Stimulated activated CD4-positive, alpha-beta T cell treated with anti-CD3 and anti-CD28 coated beads, Interleukin-1b, Interleukin-23, amount 100 ng/mL, for 24 hours (primary cell): ENCODE results near the gene PARD3B.

Source experiments
- DNase-seq, 4 experiments: peaks; one replicate each; pipeline ENCODE4 v3.0.0-alpha.2; 2020; ENCODE audit warnings: low read depth in 4 of 4, low spot score in 1 of 4

The PARD3B gene

GRCh38 chr2:205370726-205371125, 825.5 kb downstream of the PARD3B start:
- no peak for DNase-seq

DNA sequence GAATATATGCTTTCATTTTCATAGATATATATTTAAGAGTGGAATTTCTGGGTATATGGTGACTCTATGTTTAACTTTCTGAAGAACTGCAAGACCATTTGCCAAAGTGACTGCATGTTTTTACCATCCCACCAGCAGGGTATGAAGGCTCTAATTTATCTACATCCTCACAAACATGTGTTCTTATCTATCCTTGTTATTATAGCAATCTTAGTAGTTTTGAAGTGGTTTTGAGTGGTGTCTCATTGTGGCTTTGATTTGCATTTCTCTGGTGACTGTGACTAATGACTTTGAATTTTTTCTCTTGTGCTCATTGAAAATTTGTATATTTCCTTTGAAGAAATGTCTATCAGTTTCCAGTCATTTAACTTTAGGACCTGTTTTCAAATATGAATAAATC, 826.9 kb downstream of the PARD3B start:
- no peak for DNase-seq

DNA sequence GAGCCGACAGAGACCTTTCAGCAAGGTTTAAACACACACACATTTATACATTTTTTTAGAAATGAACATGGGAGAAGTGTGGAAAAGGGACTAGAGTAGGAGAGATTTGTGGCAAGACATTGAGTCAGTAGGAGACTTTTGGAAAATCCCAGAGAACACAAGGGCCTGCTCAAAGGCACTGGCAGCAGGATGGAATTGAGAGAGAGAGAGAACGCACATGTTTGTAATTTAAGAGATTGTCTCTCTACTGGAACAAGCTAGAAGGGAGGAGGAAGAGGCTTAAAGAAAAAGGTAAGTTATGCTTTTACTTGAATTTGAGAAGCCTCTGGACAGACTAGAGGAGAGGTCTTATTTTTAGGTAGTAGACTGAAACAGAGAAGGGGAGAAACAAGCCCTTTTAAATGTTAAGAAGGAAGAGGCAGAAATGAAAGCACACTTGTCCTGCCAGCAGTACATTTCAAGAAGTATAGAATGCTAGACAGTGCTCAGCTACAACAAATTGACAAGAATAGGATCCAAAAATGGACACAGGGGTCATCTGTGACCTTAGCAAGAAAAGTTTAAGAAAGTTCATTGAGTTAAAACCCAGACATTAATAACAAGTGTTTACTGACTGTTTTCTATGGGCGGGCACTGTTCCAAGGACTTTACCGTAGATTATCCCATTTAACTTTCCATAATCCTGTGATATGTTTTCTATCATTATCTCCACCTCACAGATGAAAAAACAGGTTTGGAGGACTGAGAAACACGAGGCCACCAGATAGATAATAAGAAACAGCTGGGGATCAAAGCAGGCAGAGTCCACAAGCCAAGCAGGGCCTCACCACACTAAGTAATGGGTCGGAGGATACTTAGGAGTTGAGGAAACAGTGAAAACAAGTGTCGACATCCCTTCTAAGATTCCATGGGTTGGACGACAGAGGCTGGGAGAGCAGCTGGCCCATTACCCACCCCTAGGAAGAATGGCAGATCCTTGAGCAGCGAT, 830.5 kb downstream of the PARD3B start:
- no peak for DNase-seq

DNA sequence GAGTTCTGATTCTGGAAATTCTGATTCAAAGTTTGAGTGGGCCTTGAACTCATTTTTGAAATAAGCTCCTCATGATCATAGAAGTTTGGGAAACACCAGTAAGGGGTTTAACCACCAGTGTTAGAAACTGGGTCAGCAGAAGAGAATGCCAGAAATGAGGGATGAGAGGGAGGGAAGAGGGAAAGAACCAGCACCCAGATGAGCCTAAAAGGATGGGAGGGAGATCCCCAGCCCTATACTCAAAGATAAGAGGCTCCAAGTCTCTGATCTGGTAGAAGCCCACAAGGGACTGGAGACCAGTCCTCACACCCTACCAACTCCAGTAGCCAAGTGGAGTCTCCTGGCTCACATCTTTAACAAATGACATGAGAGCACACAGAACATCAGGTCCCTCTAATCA, 832.0 kb downstream of the PARD3B start:
- DNase-seq = no peak

DNA sequence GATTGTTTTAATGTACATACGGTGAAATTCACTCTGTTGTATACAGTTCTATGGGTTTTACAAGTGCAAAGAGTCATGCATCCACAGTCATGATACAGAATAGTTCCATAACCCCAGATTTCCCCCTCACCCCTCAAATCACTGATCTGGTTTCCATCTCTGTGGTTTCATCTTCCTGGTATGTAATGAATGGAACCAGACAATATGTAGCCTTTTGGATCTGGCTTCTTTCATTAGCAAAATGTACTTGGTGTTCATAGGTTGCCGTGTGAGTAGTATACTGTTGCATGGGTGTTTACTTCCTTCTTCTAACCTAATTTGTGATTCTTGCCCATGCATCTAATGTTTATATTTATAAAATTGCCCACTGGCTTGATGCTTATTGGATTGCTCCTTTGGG, 838.3 kb downstream of the PARD3B start:
- no peak for DNase-seq

GRCh38 chr2:205386109-205386508, 840.8 kb downstream of the PARD3B start:
- DNase-seq = no peak

- DNase-seq = no peak
Measured at GRCh38 chr2:205387350-205388055, 842.2 kb downstream of the PARD3B start.

DNA sequence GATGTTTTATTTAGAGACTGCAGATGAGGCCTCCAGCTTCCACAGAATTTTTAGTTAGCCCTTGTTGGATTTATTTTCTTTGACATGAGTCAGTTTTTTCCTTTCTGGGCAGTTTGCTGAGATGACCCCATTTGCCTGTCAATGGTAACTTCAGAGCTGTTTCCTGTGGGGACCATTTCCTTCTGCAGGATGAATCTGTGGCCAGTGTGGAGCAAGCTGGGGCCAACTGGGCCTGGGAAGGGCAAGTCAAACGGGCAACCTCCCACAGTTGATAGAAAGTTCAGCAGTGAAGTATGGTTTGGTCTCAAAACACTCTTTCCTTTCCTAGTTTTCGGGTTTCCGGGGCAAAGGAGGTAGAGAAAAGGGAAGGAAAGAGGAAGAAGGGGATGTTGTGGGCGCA, 845.6 kb downstream of the PARD3B start:
- DNase-seq = no peak

DNA sequence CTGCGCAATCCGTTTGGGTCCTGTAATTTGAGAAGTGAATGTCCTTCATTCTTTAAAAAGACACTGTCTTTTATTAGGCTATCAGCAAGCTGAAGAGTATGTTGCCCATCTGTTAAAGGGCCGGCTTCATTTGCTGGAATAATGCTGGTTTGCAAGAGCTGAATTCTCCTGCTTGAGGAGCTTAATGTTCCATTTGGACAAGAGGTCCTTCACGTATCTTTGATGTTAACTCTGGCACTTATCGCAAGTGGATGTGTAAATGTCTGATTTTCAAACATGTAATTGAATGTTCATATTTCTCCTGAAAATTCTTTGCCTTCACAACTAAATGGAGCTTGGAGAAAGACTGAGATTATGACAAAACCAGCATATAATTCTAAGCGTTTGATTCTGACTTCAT, 856.2 kb downstream of the PARD3B start:
- no peak for DNase-seq

DNA sequence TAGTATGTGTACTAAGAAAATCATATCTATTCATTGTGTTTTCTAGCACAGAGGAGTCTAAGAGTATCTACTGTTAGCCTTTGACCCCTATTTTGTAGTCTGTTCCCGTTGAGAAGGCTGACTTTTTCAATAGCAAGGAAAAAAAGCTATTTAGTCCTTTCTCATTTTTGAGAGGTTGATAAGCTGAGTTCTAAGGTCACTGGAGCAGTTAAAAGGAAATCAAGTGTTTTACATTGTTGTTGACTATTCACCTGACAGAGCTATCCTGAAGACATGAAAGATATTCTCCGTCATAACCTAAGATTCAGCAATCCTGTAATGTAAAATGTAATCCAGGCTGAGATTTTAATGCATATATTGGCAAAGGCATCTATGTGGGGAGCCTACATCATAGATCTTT, 856.7 kb downstream of the PARD3B start:
- DNase-seq = no peak

DNA sequence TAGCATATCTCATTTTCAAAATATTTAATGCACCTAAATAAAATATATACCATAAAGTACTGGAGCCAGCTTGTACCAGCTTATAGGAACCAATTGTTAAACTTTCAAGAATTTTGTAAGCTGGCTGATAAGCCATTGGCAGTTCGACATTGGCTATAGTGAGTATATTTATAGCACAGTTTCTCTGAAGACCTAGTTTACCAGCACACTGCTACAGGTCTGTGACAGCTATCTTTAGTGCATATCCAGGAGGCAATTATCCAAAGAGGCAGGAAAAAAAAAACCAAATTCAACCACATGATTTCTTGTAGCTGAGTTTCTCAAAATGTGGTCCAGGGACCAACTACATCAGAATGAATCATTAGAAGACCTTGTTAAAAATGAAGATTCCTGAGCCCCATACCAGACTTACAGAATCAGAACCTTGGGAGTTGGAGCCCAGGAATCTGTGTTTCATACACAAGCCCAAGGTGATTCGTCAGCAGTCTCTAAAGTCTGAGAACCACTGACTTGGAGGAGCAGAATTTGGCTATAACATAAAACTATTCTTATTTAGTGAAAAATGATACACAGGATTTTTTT, 858.1 kb downstream of the PARD3B start:
- no peak for DNase-seq

DNA sequence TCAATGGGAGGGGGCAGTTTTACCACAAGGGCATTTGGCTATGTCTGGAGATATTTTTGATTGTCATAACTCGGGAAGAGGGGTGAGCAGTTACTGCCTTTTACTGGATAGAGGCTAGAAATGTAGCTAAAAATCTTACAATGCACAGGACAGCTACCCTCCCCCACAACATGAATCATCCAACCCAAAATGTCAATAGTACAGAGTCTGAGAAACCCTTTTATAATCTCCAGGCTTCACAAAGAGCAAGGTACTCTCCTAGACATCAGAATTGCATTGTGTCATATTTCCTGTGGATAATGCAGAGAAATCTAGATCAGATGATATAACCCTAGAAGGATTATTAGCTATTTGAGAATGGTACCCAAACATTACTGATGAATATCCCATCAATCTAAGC, 859.9 kb downstream of the PARD3B start:
- DNase-seq = no peak

- no peak for DNase-seq
Measured at GRCh38 chr2:205405752-205406151, 860.5 kb downstream of the PARD3B start.

DNA sequence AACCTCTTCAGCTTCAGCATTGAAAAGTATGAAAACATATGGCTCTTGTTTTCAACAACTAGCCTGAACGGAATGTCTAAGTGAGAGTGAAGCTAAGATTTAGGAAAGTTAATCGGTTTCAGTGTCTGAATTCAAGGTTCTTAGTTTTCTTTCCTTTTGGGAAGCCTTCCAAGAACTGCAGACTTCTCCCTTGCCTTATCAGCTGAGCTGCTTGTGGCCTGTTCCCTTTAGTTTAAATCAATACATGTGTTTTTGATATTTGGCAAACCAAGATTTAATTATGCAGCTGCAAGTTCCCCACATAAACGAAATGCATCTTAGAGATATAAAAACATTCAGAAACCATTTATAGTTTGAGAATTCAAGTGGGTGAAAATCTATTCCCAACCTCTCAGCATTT, 862.7 kb downstream of the PARD3B start:
- no peak for DNase-seq

GRCh38 chr2:205408696-205409095, 863.4 kb downstream of the PARD3B start:
- DNase-seq = no peak

GRCh38 chr2:205409411-205409810, 864.1 kb downstream of the PARD3B start:
- DNase-seq = no peak

GRCh38 chr2:205411558-205411957, 866.3 kb downstream of the PARD3B start:
- no peak for DNase-seq

DNA sequence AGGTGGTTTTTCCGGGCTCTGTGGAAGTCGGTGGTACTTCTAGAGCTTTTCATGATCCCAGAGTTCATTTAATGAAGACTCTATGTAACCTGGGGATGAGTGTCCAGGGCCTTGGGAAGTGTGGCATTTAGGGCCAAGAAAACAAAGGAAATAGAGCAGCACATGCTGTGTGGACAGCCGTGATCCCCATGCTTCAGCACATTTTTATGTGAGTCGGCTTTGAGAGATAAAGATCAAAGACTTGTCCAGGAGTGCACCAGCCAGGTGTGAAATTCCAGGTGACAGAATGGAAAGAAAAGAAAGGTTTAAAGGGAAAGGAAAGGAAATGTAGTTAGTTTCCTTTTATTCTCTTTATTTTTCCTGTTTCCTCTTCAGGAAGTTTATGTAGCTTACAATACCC, 879.1 kb downstream of the PARD3B start:
- no peak for DNase-seq

GRCh38 chr2:205425102-205425501, 879.8 kb downstream of the PARD3B start:
- no peak for DNase-seq

- no peak for DNase-seq
Measured at GRCh38 chr2:205427112-205427511, 881.8 kb downstream of the PARD3B start.

GRCh38 chr2:205428811-205429210, 883.5 kb downstream of the PARD3B start:
- no peak for DNase-seq

DNA sequence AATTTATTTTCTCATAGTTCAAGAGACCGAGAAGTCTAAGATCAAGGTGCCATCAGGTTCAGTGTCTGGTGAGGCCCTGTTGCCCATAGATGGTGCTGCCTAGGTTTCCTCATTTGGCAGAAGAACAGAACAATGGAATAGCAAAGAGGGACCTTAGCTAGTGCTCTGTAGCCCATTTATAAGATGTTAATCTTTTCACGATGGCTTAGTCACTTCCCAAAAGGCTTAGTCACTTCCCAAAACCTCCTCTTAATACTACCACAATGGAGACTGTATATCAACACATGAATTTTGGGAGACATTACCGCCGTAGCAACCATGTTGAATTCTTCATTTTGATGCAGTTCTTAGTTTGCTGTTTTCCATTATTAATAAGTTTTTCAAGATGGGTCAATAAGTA, 890.7 kb downstream of the PARD3B start:
- no peak for DNase-seq
